ENCODE results near the gene RPE65. TPM values are rescaled to one million over a fixed set of nuclear protein-coding genes. Genes with fewer than 3 reads are reported as not detected.

RPE65 gene
- total and polyA plus RNA-seq, 2 experiments from 2014 or later: not detected

DNA sequence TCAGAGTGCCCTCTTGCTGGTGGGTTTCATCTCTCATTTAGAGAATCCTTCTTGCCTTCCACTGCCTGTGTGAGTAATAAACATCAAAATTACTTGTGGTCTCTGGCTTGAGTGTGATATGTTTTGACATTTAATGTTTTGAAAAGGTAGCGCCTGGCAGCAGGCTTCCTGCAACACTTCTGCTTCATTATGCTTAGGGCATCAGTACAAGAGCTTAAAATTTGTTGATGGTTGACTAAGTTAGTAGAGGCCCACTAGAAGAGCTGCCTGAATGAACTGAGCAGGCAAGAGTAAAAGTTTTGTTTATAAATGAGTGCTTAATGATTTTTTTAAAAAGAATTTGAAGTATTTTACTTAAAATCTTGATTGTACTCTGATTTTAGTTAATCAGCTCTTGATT lies 6.4 kb upstream of the RPE65 start:
- H3K27ac ChIP-seq (ENCODE audit: low read depth): no peak overlapping the region
- H3K36me3 ChIP-seq (ENCODE audit: insufficient read depth): no peaks in the 10 kb centered on the region
- H3K4me1 ChIP-seq (ENCODE audit: insufficient read depth): no peaks in the 10 kb centered on the region
- no peak overlapping the region for H2AFZ ChIP-seq
- H3K79me2 ChIP-seq (replicated peaks; ENCODE audit: insufficient read depth): no peaks in the 10 kb centered on the region
- no peak overlapping the region for H3K27ac Mint-ChIP-seq
- no peaks in the 10 kb centered on the region for H4K20me1 ChIP-seq (replicated peaks; ENCODE audit: insufficient read depth)
- peaks cover 3% of the 10 kb centered on the region for H3K27me3 Mint-ChIP-seq (ENCODE audit: insufficient read depth, low read depth, poor library complexity)
- no peak overlapping the region for H3K4me2 ChIP-seq
- ATAC-seq (no peak), DNase-seq (ENCODE audit: low spot score) (no peak)
- H3K27me3 ChIP-seq (ENCODE audit: insufficient read depth): no peaks in the 10 kb centered on the region
- no peaks in the 10 kb centered on the region for H3F3A ChIP-seq (replicated peaks; ENCODE audit: low read depth)
- TF ChIP-seq CREB1 (CRISPR knock-in tag; IDR thresholded peaks at IDR 0.05; ENCODE audit: low read depth) (no peak), JUNB (IDR thresholded peaks at IDR 0.05; ENCODE audit: unreplicated experiment) (no peak), EZH2 (IDR thresholded peaks at IDR 0.05; ENCODE audit: low read depth, unreplicated experiment) (no peak), ZNF114 (CRISPR knock-in tag; IDR thresholded peaks at IDR 0.05) (no peak), STAT1 (IDR thresholded peaks at IDR 0.05; ENCODE audit: unreplicated experiment) (no peak), ZNF331 (CRISPR knock-in tag; IDR thresholded peaks at IDR 0.05; ENCODE audit: low read depth) (no peak), POLR2AphosphoS5 (IDR thresholded peaks at IDR 0.05; ENCODE audit: low read depth) (no peak), EZH2phosphoT487 (IDR thresholded peaks at IDR 0.05; ENCODE audit: unreplicated experiment) (no peak), NANOG (IDR thresholded peaks at IDR 0.05; ENCODE audit: borderline replicate concordance) (no peak)
- TF ChIP-seq, protein P1, sequence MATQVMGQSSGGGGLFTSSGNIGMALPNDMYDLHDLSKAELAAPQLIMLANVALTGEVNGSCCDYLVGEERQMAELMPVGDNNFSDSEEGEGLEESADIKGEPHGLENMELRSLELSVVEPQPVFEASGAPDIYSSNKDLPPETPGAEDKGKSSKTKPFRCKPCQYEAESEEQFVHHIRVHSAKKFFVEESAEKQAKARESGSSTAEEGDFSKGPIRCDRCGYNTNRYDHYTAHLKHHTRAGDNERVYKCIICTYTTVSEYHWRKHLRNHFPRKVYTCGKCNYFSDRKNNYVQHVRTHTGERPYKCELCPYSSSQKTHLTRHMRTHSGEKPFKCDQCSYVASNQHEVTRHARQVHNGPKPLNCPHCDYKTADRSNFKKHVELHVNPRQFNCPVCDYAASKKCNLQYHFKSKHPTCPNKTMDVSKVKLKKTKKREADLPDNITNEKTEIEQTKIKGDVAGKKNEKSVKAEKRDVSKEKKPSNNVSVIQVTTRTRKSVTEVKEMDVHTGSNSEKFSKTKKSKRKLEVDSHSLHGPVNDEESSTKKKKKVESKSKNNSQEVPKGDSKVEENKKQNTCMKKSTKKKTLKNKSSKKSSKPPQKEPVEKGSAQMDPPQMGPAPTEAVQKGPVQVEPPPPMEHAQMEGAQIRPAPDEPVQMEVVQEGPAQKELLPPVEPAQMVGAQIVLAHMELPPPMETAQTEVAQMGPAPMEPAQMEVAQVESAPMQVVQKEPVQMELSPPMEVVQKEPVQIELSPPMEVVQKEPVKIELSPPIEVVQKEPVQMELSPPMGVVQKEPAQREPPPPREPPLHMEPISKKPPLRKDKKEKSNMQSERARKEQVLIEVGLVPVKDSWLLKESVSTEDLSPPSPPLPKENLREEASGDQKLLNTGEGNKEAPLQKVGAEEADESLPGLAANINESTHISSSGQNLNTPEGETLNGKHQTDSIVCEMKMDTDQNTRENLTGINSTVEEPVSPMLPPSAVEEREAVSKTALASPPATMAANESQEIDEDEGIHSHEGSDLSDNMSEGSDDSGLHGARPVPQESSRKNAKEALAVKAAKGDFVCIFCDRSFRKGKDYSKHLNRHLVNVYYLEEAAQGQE (IDR thresholded peaks at IDR 0.05; ENCODE audit: unreplicated experiment): no peak
- TF ChIP-seq, protein P2, sequence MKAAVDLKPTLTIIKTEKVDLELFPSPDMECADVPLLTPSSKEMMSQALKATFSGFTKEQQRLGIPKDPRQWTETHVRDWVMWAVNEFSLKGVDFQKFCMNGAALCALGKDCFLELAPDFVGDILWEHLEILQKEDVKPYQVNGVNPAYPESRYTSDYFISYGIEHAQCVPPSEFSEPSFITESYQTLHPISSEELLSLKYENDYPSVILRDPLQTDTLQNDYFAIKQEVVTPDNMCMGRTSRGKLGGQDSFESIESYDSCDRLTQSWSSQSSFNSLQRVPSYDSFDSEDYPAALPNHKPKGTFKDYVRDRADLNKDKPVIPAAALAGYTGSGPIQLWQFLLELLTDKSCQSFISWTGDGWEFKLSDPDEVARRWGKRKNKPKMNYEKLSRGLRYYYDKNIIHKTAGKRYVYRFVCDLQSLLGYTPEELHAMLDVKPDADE (IDR thresholded peaks at IDR 0.05): no peak
- TF ChIP-seq, protein P3, sequence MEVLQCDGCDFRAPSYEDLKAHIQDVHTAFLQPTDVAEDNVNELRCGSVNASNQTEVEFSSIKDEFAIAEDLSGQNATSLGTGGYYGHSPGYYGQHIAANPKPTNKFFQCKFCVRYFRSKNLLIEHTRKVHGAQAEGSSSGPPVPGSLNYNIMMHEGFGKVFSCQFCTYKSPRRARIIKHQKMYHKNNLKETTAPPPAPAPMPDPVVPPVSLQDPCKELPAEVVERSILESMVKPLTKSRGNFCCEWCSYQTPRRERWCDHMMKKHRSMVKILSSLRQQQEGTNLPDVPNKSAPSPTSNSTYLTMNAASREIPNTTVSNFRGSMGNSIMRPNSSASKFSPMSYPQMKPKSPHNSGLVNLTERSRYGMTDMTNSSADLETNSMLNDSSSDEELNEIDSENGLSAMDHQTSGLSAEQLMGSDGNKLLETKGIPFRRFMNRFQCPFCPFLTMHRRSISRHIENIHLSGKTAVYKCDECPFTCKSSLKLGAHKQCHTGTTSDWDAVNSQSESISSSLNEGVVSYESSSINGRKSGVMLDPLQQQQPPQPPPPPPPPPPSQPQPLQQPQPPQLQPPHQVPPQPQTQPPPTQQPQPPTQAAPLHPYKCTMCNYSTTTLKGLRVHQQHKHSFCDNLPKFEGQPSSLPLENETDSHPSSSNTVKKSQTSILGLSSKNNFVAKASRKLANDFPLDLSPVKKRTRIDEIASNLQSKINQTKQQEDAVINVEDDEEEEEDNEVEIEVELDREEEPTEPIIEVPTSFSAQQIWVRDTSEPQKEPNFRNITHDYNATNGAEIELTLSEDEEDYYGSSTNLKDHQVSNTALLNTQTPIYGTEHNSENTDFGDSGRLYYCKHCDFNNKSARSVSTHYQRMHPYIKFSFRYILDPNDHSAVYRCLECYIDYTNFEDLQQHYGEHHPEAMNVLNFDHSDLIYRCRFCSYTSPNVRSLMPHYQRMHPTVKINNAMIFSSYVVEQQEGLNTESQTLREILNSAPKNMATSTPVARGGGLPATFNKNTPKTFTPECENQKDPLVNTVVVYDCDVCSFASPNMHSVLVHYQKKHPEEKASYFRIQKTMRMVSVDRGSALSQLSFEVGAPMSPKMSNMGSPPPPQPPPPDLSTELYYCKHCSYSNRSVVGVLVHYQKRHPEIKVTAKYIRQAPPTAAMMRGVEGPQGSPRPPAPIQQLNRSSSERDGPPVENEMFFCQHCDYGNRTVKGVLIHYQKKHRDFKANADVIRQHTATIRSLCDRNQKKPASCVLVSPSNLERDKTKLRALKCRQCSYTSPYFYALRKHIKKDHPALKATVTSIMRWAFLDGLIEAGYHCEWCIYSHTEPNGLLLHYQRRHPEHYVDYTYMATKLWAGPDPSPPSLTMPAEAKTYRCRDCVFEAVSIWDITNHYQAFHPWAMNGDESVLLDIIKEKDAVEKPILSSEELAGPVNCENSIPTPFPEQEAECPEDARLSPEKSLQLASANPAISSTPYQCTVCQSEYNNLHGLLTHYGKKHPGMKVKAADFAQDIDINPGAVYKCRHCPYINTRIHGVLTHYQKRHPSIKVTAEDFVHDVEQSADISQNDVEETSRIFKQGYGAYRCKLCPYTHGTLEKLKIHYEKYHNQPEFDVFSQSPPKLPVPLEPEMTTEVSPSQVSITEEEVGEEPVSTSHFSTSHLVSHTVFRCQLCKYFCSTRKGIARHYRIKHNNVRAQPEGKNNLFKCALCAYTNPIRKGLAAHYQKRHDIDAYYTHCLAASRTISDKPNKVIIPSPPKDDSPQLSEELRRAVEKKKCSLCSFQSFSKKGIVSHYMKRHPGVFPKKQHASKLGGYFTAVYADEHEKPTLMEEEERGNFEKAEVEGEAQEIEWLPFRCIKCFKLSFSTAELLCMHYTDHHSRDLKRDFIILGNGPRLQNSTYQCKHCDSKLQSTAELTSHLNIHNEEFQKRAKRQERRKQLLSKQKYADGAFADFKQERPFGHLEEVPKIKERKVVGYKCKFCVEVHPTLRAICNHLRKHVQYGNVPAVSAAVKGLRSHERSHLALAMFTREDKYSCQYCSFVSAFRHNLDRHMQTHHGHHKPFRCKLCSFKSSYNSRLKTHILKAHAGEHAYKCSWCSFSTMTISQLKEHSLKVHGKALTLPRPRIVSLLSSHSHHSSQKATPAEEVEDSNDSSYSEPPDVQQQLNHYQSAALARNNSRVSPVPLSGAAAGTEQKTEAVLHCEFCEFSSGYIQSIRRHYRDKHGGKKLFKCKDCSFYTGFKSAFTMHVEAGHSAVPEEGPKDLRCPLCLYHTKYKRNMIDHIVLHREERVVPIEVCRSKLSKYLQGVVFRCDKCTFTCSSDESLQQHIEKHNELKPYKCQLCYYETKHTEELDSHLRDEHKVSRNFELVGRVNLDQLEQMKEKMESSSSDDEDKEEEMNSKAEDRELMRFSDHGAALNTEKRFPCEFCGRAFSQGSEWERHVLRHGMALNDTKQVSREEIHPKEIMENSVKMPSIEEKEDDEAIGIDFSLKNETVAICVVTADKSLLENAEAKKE (CRISPR knock-in tag; IDR thresholded peaks at IDR 0.05): no peak
- no peak overlapping the region for H3K4me3 Mint-ChIP-seq
- H3K9me3 Mint-ChIP-seq: no peaks in the 10 kb centered on the region
- H3K4me1 Mint-ChIP-seq: 0 out of 3 replicates have a peak, but pooled peaks cover 4% of the 10 kb centered on the region
- no peaks in the 10 kb centered on the region for H3K36me3 Mint-ChIP-seq (ENCODE audit: low read depth)
- no peak overlapping the region for H3K4me3 ChIP-seq
- no peaks in the 10 kb centered on the region for H3K9me2 ChIP-seq (ENCODE audit: insufficient read depth)

All from GM23338 (cell line).